Central memory CD8-positive, alpha-beta T cell (primary cell): ENCODE results near the gene CUX1.
A peak's percentile ranks its signal among the peaks of the same experiment; 100 is the strongest.
"Not testable (repeated sequence)": the region's sequence is repeated elsewhere in the genome, so short reads cannot be mapped to it uniquely, and the experiment has no call there.

Source experiments
- ATAC-seq: fragments of 150-1000 bp; cut with Tn5 transposase; replicated peaks from 2 replicates; pipeline ENCODE4 v1.10.0; 2022; ENCODE audit warnings: mild to moderate bottlenecking, moderate FRiP score, moderate number of reproducible peaks; ENCODE audit not compliant: poor library complexity, severe bottlenecking; ENCODE audit errors: extremely low read depth
- DNase-seq, 2 donors: peaks; one replicate each; pipeline ENCODE4 v3.0.0; 2021; ENCODE audit warnings: low spot score in 2 of 2
- H3K27ac Mint-ChIP-seq: one replicate; pipeline ENCODE4 v1.8.0; 2022; ENCODE audit warnings: low read depth, mild to moderate bottlenecking, moderate library complexity, mixed read lengths
- H3K27me3 Mint-ChIP-seq: one replicate; pipeline ENCODE4 v1.8.0; 2022; ENCODE audit warnings: mixed read lengths
- H3K36me3 Mint-ChIP-seq: one replicate; pipeline ENCODE4 v1.8.0; 2022; ENCODE audit warnings: mild to moderate bottlenecking, moderate library complexity, mixed read lengths; ENCODE audit not compliant: insufficient read depth
- H3K4me1 Mint-ChIP-seq: one replicate; pipeline ENCODE4 v1.8.0; 2022; ENCODE audit warnings: mixed read lengths
- H3K4me3 Mint-ChIP-seq: one replicate; pipeline ENCODE4 v1.8.0; 2022; ENCODE audit warnings: mild to moderate bottlenecking, moderate library complexity, mixed read lengths
- H3K9me3 Mint-ChIP-seq: one replicate; pipeline ENCODE4 v1.8.0; 2022; ENCODE audit warnings: mixed read lengths

The CUX1 gene

DNA sequence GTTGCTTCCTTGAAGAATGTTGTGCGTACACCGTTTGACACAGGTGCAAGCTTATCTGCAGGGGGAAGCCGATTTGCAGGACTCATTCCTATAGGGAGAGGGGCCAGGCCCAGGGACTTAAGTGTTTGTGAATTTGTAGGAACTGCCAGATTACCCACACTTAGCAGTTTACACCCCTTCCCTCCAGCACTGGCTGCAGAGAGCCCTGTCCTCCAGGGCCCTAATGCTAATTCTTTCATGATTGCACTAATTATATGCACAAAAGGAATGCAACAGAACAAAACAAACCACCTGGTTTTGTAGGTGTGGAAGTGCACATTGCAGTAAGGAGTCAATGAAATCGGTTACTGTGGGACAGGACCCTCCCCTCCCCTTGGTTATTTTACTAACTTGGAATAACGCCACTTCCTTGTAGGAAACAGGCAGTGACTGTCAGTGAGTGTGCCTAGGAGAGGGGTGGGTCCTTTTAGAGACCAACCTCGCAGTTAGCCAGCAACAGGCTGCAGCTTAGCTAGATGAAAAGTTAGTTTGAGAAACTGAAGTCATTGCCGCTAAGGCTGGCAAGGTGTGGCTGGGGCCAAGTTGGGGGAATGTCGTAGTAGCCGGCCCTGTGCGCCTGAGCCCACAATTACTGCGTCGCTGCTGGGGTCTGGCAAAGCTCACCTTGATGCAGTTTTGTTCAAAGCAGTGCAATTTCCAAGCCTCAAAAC is 60.6 kb downstream of the CUX1 start:
- H3K27me3 Mint-ChIP-seq, result no peaks in the 10 kb centered on the region
- peaks cover 3% of the 10 kb centered on the region for H3K36me3 Mint-ChIP-seq
- H3K4me1 Mint-ChIP-seq, result peaks cover 12% of the 10 kb centered on the region
- ATAC-seq (no peak), DNase-seq (no peak)
- no peak overlapping the region for H3K4me3 Mint-ChIP-seq
- no peaks in the 10 kb centered on the region for H3K9me3 Mint-ChIP-seq
- H3K27ac Mint-ChIP-seq, result no peak overlapping the region

DNA sequence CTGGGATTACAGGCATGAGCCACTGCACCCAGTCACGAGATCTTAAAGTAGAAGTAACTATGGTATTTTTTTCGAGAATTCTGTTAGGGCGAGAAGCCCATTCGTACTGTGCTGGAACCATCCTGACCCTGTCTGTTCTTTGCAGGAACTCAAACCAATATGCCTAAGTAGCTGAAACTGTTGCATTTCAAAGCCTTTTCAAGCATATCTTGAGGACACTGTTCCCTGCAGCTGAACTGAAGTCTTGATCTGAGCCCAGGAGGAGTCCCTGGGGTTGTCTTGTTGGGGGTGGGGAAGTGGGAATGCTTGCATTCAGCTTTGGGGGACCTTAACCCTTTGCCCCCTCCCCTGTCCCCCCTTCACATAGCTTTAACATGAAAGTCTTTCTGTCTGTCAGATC is 61.5 kb downstream of the CUX1 start:
- peaks cover 3% of the 10 kb centered on the region for H3K36me3 Mint-ChIP-seq
- no peak overlapping the region for H3K27ac Mint-ChIP-seq
- peaks cover 13% of the 10 kb centered on the region for H3K4me1 Mint-ChIP-seq
- H3K9me3 Mint-ChIP-seq, result no peaks in the 10 kb centered on the region
- DNase-seq, result no peak
- H3K27me3 Mint-ChIP-seq, result no peaks in the 10 kb centered on the region
- ATAC-seq, result no peak
- H3K4me3 Mint-ChIP-seq, result no peak overlapping the region

DNA sequence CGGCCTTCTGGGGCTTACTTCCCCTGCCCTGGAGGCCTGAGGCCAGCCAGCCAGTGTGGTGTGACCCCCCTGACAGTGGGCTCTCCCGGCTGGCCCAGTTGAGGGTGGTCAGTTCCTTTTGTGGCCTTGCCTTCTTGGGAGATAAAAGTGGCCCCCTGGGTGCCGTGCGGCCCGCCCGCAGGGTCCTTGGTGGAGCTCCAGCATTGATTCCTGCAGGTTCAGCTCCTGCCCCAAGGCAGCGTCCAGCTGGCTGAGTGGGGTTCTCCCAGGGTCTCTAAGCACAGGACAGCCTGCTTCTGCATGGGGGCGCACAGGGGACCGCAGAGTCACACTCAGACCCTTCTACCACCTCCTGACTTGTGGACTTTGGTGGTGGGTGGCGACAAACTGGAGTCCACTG is 62.1 kb downstream of the CUX1 start:
- Mint-ChIP-seq H3K27me3 (no peaks in the 10 kb centered on the region), H3K4me1 (peaks cover 19% of the 10 kb centered on the region), H3K36me3 (peaks cover 3% of the 10 kb centered on the region), H3K27ac (no peak overlapping the region), H3K4me3 (no peak overlapping the region), H3K9me3 (no peaks in the 10 kb centered on the region)
- ATAC-seq (no peak), DNase-seq (no peak)

DNA sequence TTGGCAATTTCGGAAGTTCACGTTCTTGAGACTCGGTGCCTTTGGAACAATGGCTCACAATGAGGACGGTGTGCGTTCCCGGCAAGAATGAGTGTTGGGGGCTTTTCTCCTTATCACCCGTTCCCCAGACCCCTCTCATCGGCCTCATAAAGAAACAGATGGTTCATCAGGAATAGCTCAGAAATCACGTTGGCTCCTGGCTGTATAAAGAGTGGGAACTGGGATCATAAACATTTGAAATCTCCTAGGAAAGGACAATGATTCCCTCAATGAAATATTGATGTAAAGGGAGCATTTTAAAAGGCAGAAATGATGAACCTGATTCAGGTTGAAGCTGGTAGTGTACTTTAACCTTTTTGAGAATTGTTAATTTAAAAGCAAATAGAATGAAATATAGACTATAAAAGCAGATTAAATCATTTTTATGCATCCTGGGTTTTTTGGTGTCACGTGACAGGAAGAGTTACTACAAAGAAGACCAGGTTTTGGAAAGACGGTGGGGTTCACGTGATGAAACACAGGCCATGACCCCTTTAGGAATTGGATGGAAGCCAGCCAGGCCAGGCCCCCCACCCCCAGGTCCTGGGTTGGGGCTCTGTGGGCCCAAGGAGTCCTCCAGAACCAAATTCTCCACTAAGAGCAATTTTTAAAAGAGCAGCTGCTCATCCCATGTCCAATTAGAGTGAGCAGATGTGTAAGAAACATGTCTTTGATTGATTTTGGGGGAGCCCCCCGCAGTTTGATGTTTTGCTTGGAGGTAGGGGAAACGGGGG is 63.0 kb downstream of the CUX1 start:
- no peak overlapping the region for H3K4me3 Mint-ChIP-seq
- no peak for ATAC-seq
- peak overlapping the region; percentile 33 for H3K27ac Mint-ChIP-seq
- peaks cover 3% of the 10 kb centered on the region for H3K36me3 Mint-ChIP-seq
- H3K4me1 Mint-ChIP-seq, result peaks cover 28% of the 10 kb centered on the region
- H3K9me3 Mint-ChIP-seq, result no peaks in the 10 kb centered on the region
- no peaks in the 10 kb centered on the region for H3K27me3 Mint-ChIP-seq
- DNase-seq, result no peak

DNA sequence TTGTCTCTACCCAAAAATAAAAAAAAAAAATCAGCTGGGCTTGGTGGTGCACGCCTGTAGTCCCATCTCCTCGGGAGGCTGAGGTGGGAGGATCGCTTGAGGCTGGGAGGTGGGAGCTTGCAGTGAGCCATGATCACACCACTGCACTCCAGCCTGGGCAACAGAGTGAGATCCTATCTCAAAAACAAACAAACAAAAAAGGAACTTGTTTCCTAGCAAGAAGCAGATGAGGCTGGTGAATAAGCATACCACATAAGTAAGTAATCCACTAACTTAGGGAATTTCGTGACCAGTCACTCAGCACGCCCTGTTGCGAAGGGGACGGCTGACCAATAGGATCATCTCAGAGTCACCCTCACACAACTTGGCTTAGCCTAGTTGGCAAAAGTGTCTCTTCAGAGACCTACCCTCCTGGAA is 64.6 kb downstream of the CUX1 start:
- DNase-seq (no peak), ATAC-seq (no peak)
- Mint-ChIP-seq H3K9me3 (no peaks in the 10 kb centered on the region), H3K27me3 (no peaks in the 10 kb centered on the region), H3K4me3 (no peak overlapping the region), H3K27ac (no peak overlapping the region), H3K4me1 (peaks cover 29% of the 10 kb centered on the region), H3K36me3 (peaks cover 3% of the 10 kb centered on the region)

DNA sequence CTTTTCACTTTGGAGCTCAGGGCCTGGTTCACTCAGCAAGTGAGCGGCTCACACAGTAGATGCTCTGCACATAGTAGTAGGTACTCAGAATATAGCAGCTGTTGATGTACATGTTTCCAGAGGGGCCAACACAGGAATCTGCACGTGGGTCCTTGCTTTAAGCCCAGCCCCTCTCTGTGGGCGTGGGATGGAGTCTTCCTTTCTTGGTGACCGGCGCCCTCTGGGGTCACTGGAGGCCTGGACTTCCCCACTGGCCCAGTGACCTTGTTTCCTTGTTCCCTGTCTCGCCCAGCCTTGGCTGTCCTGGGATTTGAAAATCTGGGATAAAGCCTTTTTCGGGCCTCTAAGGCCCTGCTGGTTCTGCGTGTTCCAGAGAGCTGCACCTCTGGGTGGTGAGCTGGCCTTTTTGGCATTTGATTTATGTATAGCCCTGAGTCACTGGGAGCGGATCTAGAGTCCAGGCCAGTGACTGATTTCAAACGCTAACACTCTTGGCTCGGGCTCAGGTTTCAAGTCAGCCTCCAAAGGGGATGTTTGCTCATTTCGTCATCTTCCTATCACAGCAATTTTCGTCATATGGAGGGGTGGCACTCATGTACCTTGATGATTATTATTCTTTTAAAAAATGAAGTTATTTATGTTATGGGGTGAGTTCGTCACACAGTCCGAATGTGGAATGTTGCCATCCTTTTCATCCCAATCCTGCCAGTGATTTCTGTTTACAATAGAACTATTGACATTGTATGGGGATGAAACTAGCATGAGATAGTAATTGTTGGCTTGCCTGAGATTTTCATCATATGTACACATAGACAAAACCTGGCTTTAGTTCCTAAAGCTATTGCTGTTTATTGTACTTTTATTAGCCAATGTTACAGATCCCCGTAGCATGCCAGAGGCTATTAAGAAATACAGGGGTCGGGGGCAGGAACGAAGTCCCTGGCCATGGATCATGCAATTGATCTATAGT is 65.5 kb downstream of the CUX1 start:
- no peaks in the 10 kb centered on the region for H3K9me3 Mint-ChIP-seq
- peaks cover 3% of the 10 kb centered on the region for H3K36me3 Mint-ChIP-seq
- H3K4me3 Mint-ChIP-seq, result no peak overlapping the region
- no peak overlapping the region for H3K27ac Mint-ChIP-seq
- H3K27me3 Mint-ChIP-seq, result no peaks in the 10 kb centered on the region
- peaks cover 29% of the 10 kb centered on the region for H3K4me1 Mint-ChIP-seq
- DNase-seq (no peak), ATAC-seq (no peak)

DNA sequence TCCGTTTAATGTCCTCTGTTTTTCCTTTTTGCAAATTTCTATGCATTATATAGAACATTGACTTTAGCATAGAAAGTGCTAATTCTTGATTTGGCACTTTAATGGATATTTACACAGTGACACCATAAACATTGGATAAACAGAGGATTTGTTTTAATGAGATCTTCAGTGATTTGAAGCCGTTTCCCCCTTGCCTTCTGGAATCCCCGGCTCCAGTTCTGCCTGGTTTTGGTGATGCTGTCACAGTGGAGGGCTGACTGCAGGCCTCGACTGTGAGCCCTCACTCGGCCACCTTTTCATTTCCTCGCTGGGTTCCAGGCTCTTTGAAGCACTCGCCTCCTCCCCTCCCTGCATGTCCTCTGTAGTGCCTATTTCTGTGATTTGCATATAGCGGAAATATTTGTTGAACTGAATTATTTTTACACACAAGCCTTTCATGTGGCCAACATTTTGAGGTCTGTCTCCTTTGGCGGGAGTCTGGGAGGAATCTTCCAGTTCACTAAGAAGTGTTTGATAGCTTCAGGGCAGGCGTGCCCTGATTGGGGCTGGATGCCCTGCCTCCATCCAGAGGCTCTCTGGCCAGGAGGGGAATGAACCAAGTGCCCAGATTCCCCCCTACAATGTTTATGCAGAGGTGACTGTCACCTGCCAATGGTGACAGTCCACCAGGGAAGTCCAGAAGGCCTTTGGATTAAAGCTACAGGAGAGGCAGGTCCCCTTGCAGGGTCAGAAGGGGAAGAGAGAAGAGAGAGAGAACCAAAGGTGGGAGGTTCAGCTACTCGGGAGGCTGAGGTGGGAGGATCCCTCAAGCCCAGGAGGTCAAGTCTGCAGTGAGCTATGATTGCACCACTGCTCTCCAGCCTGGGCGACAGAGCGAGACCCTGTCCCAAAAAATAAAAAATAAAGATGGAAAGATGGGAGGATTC is 67.5 kb downstream of the CUX1 start:
- H3K27me3 Mint-ChIP-seq, result no peaks in the 10 kb centered on the region
- H3K27ac Mint-ChIP-seq, result peak overlapping the region; percentile 19
- no peaks in the 10 kb centered on the region for H3K9me3 Mint-ChIP-seq
- DNase-seq (no peak), ATAC-seq (no peak)
- H3K4me1 Mint-ChIP-seq, result peaks cover 32% of the 10 kb centered on the region
- peaks cover 3% of the 10 kb centered on the region for H3K36me3 Mint-ChIP-seq
- H3K4me3 Mint-ChIP-seq, result no peak overlapping the region

DNA sequence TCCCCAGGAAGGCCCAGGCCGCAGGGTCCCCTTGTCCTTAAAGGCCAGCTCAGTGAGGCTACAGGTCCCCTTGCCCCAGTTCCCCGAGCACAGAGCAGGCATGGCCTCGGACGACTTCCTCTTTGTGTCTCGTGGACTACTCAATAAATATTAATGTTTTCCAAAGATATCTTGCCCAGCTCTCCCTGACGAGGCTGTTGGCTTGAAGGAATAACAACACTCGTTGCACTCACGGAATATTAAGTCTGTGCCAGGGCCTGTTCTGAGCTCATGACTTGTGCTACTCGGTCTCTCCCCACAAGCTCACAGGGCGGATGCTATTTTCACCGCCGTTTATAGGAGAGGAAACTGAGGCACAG is 68.2 kb downstream of the CUX1 start:
- DNase-seq (no peak), ATAC-seq (no peak)
- peaks cover 29% of the 10 kb centered on the region for H3K4me1 Mint-ChIP-seq
- H3K36me3 Mint-ChIP-seq, result peaks cover 3% of the 10 kb centered on the region
- no peaks in the 10 kb centered on the region for H3K9me3 Mint-ChIP-seq
- H3K4me3 Mint-ChIP-seq, result no peak overlapping the region
- H3K27me3 Mint-ChIP-seq, result no peaks in the 10 kb centered on the region
- no peak overlapping the region for H3K27ac Mint-ChIP-seq

DNA sequence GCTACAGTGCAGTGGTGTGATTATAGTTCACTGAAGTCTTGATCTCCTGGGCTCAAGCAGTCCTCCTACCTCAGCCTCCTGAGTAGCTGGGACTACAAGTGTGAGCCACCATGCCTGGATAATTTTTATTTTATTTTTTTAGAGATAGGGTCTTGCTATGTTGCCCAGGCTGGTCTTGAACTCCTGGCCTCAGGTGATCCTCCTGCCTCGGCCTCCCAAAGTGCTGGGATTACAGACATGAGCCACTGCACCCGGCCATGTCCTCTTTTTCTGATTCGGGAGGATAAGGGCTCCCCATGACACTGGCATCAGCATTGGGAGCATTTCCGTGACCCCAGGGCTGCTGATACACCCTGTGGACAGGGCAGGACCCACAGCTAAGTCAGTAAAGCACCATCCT is 69.9 kb downstream of the CUX1 start:
- H3K4me3 Mint-ChIP-seq, result not testable (repeated sequence)

DNA sequence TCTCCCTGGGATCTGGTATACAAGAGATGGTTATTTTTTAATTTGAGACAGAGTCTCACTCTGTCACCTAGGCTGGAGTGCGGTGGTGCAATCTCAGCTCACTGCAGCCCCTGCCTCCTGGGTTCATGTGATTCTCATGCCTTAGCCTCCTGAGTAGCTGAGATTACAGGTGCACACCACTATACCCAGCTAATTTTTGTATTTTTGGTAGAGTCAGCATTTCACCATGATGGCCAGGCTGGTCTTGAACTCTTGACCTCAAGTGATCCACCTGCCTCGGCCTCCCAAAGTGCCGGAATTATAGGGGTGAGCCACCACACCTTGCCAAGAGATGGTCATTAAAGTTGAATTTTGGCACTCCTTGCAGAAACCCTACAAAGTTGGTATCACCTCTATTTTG is 71.1 kb downstream of the CUX1 start:
- DNase-seq, H3K27me3 Mint-ChIP-seq, H3K36me3 Mint-ChIP-seq, H3K4me3 Mint-ChIP-seq, ATAC-seq, H3K9me3 Mint-ChIP-seq: not testable (repeated sequence)
- peaks cover 40% of the 10 kb centered on the region for H3K4me1 Mint-ChIP-seq
- peak overlapping the region; percentile 17 for H3K27ac Mint-ChIP-seq

More for the DNA sequence above, 69.9 kb downstream of the CUX1 start:
- not testable (repeated sequence) for ATAC-seq, H3K27ac Mint-ChIP-seq, H3K27me3 Mint-ChIP-seq, H3K9me3 Mint-ChIP-seq, H3K36me3 Mint-ChIP-seq, DNase-seq
- peaks cover 38% of the 10 kb centered on the region for H3K4me1 Mint-ChIP-seq

DNA sequence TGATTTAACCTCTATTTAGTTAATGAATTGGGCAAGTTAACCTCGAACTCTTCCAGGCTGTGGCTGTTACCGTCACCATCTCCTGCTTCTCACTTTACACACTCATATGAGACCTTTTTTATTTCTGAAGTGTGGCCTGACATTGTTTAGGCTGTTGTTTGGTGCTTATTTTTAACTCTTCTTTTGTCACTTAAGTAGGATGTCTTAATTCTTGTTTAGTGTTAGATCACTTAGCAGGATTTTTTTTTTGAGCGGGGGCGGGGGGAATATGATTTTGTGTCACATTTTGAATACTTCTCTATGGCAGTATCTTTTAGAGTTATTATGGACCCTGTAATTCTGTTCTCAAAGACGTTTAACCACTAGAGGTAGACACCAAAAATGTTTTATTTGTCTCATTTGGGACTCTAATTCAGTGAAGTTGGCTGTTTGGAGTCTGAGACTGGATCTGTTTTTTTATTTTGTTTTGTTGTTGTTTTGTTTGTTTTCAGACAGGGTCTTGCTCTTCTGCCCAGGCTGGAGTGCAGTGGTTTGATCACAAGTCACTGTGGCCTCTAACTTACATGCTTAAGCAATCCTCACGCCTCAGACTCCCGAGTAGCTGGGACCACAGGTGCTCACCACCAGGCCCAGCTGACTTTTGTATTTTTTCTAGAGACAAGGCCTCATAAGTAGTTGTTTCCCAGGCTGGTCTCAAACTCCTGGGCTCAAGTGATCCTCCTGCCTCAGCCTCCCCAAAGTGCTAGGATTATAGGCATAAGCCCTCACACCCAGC is 73.5 kb downstream of the CUX1 start:
- ATAC-seq (no peak), DNase-seq (no peak)
- H3K4me1 Mint-ChIP-seq, result peaks cover 23% of the 10 kb centered on the region
- no peak overlapping the region for H3K27ac Mint-ChIP-seq
- H3K4me3 Mint-ChIP-seq, result no peak overlapping the region
- H3K36me3 Mint-ChIP-seq, result peaks cover 2% of the 10 kb centered on the region
- H3K27me3 Mint-ChIP-seq, result no peaks in the 10 kb centered on the region
- no peaks in the 10 kb centered on the region for H3K9me3 Mint-ChIP-seq
